ENCODE measurements around the gene PIGL. TPM values are rescaled to one million over a fixed set of nuclear protein-coding genes. Genes with fewer than 3 reads are reported as not detected.

Gene PIGL
- total and polyA plus RNA-seq, 2 of the 4 experiments (the other 2 are of a cell fraction) = 17.9 to 29.5 TPM

- POLR2A ChIA-PET (ENCODE audit: unreplicated experiment) = no interaction called here
These were observed 83.5 kb downstream of the PIGL start for GRCh38 chr17:16300554-16300953.

More at GRCh38 chr17:16300554-16300953, 83.5 kb downstream of the PIGL start:
- Histone ChIP-seq H2BK15ac (ENCODE audit: low read depth, low read length) (no peak overlapping the region), H4K20me1 (ENCODE audit: insufficient read depth, low read length) (no peaks in the 10 kb centered on the region), H2AFZ (replicated peaks; ENCODE audit: low read length, poor library complexity) (no peak overlapping the region), H3K4ac (ENCODE audit: low read depth, low read length) (no peak overlapping the region), H2BK5ac (ENCODE audit: low read depth, low read length, poor library complexity, severe bottlenecking) (no peak overlapping the region), H3K36me3 (ENCODE audit: control insufficient read depth, insufficient read depth, low read length) (no peaks in the 10 kb centered on the region), H3K9ac (ENCODE audit: low read depth, low read length) (no peak overlapping the region), H2AK9ac (replicated peaks; ENCODE audit: low read depth, low read length, poor library complexity) (no peak overlapping the region), H3K9me3 (ENCODE audit: control insufficient read depth, insufficient read depth, low read length) (no peaks in the 10 kb centered on the region), H3K9me1 (ENCODE audit: insufficient read depth, low read length) (peaks cover 6% of the 10 kb centered on the region), H3K14ac (replicated peaks; ENCODE audit: low read depth, low read length) (no peak overlapping the region), H3K27me3 (ENCODE audit: control insufficient read depth, insufficient read depth, low read length) (no peaks in the 10 kb centered on the region), H4K91ac (ENCODE audit: insufficient read depth, low read depth, low read length) (no peak overlapping the region), H3K4me2 (ENCODE audit: low read depth, low read length) (no peak overlapping the region), H3K23ac (ENCODE audit: low read depth, low read length) (no peak overlapping the region), H2AK5ac (ENCODE audit: low read depth, low read length) (no peak overlapping the region), H3K27ac (ENCODE audit: insufficient read depth, low read length) (no peak overlapping the region), H3K56ac (ENCODE audit: extremely low read depth, insufficient read depth, low read length) (no peak overlapping the region), H3K4me3 (ENCODE audit: insufficient read depth, low read depth, low read length) (no peak overlapping the region), H2BK20ac (ENCODE audit: low read depth, low read length) (no peak overlapping the region), H3K79me1 (ENCODE audit: low read depth in 1 of 2, low read length in 2 of 2) (no peaks in the 10 kb centered on the region), H2BK120ac (ENCODE audit: low read depth, low read length) (no peak overlapping the region), H3K4me1 (ENCODE audit: control insufficient read depth, insufficient read depth, low read length) (peaks cover 8% of the 10 kb centered on the region), H4K5ac (ENCODE audit: low read depth, low read length) (no peak overlapping the region), H3K18ac (ENCODE audit: low read depth, low read length) (no peak overlapping the region), H4K8ac (ENCODE audit: low read depth in 2 of 2, low read length in 2 of 2) (no peak overlapping the region)
- no peak for DNase-seq
- BruUV-seq (replicated peaks) = no TSS peak
- WGBS, 2 experiments (ENCODE audit: extremely low coverage in 2 of 2, insufficient read length in 1 of 2) = no CpG with 5 or more reads among the region's 3 CpGs
- no peak for TF ChIP-seq BHLHE40 (IDR thresholded peaks at IDR 0.05; ENCODE audit: low read depth, low read length)
- TF ChIP-seq CHD1 (IDR thresholded peaks at IDR 0.05; ENCODE audit: low read depth, low read length) = no peak
- TF ChIP-seq RAD21 (IDR thresholded peaks at IDR 0.05; ENCODE audit: low read length) = no peak
- no peak for TF ChIP-seq NFE2L2 (IDR thresholded peaks at IDR 0.05; ENCODE audit: low read depth, low read length)
- no peak for TF ChIP-seq USF2 (IDR thresholded peaks at IDR 0.05; ENCODE audit: low read depth, low read length)
- TF ChIP-seq, protein P1, sequence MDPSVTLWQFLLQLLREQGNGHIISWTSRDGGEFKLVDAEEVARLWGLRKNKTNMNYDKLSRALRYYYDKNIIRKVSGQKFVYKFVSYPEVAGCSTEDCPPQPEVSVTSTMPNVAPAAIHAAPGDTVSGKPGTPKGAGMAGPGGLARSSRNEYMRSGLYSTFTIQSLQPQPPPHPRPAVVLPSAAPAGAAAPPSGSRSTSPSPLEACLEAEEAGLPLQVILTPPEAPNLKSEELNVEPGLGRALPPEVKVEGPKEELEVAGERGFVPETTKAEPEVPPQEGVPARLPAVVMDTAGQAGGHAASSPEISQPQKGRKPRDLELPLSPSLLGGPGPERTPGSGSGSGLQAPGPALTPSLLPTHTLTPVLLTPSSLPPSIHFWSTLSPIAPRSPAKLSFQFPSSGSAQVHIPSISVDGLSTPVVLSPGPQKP (IDR thresholded peaks at IDR 0.05; ENCODE audit: borderline replicate concordance, low read depth, low read length) = no peak
- no peak for TF ChIP-seq CEBPB (IDR thresholded peaks at IDR 0.05; ENCODE audit: low read depth, low read length)
- no peak for TF ChIP-seq FOS (IDR thresholded peaks at IDR 0.05; ENCODE audit: low read depth, low read length)
- no peak for TF ChIP-seq MAZ (IDR thresholded peaks at IDR 0.05; ENCODE audit: borderline replicate concordance, low read depth, low read length)
- TF ChIP-seq SMC3 (IDR thresholded peaks at IDR 0.05; ENCODE audit: low read depth, low read length) = no peak
- TF ChIP-seq, protein P2, sequence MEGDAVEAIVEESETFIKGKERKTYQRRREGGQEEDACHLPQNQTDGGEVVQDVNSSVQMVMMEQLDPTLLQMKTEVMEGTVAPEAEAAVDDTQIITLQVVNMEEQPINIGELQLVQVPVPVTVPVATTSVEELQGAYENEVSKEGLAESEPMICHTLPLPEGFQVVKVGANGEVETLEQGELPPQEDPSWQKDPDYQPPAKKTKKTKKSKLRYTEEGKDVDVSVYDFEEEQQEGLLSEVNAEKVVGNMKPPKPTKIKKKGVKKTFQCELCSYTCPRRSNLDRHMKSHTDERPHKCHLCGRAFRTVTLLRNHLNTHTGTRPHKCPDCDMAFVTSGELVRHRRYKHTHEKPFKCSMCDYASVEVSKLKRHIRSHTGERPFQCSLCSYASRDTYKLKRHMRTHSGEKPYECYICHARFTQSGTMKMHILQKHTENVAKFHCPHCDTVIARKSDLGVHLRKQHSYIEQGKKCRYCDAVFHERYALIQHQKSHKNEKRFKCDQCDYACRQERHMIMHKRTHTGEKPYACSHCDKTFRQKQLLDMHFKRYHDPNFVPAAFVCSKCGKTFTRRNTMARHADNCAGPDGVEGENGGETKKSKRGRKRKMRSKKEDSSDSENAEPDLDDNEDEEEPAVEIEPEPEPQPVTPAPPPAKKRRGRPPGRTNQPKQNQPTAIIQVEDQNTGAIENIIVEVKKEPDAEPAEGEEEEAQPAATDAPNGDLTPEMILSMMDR (conservative IDR thresholded peaks at IDR 0.05; ENCODE audit: low read depth, low read length) = no peak
- TF ChIP-seq RFX5 (IDR thresholded peaks at IDR 0.05; ENCODE audit: low read depth, low read length) = no peak
- TF ChIP-seq MXI1 (IDR thresholded peaks at IDR 0.05; ENCODE audit: borderline replicate concordance, low read depth, low read length) = no peak
- TF ChIP-seq MAFK (IDR thresholded peaks at IDR 0.05; ENCODE audit: low read depth, low read length) = no peak
- no peak for TF ChIP-seq POLR2A (IDR thresholded peaks at IDR 0.05; ENCODE audit: low read depth, low read length)
- no peak for TF ChIP-seq RCOR1 (IDR thresholded peaks at IDR 0.05; ENCODE audit: insufficient replicate concordance, low read length)
- peak; percentile 25 for ATAC-seq (ENCODE audit: low read depth)
- in situ Hi-C loops (cut with MboI; ENCODE audit: low sequenced_read_pairs) (no loop called here), intact Hi-C loops (cut with micrococcal nuclease) (no loop called here), dilution Hi-C loops (cut with HindIII; ENCODE audit: low sequenced_read_pairs, unreplicated experiment) (no loop called here)
- CTCF ChIA-PET = no interaction called here
